ENCODE data around the gene F8. TPM values are rescaled to one million over a fixed set of nuclear protein-coding genes. Genes with fewer than 3 reads are reported as not detected.

The F8 gene
- total and polyA plus RNA-seq, 2 of the 4 experiments (the other 2 are of a cell fraction), result 1.4 to 1.5 TPM

- TF ChIP-seq ELK1 (IDR thresholded peaks at IDR 0.05; ENCODE audit: borderline replicate concordance, low read depth, low read length) (no peak), BHLHE40 (IDR thresholded peaks at IDR 0.05; ENCODE audit: low read depth, low read length) (peak; percentile 59; the same call in 1 of the 2 replicates), POLR2A (IDR thresholded peaks at IDR 0.05; ENCODE audit: low read depth, low read length) (peak; percentile 76; the same call in 1 of the 2 replicates), RAD21 (IDR thresholded peaks at IDR 0.05; ENCODE audit: low read length) (no peak), NFE2L2 (IDR thresholded peaks at IDR 0.05; ENCODE audit: low read depth, low read length) (no peak), USF2 (IDR thresholded peaks at IDR 0.05; ENCODE audit: low read depth, low read length) (peak; percentile 84)
Measured at GRCh38 chrX:155026727-155027508, 4.4 kb upstream of the F8 start, which contains the start of gene FUNDC2 (continued).
